WTC11 (cell line): ENCODE data around the gene DHX58. TPM values are rescaled to one million over a fixed set of nuclear protein-coding genes. Genes with fewer than 3 reads are reported as not detected.

ENCODE experiments used
- ATAC-seq: fragments of 200-7000 bp; cut with Tn5 transposase; 2 replicates; pipeline ENCODE4 v1.10.0; 2021; ENCODE audit warnings: mild to moderate bottlenecking, moderate library complexity
- CTCF ChIA-PET: fragments of 300-600 bp; sonication (Branson Sonifier 250); formaldehyde crosslinking; loops from one replicate; lab custom pipeline; 2021; ENCODE audit warnings: antibody characterized with exemption; lab: Charles Lee
- POLR2A ChIA-PET: fragments of 350-600 bp; sonication (Branson Sonifier 250); formaldehyde crosslinking; loops from one replicate; lab custom pipeline; 2021; ENCODE audit warnings: antibody characterized with exemption; lab: Charles Lee
- DNase-seq: peaks from one replicate; pipeline ENCODE4 v3.0.0; 2021; ENCODE audit warnings: low spot score
- H3K27ac Mint-ChIP-seq: 2 replicates; pipeline ENCODE4 v1.8.0; 2021; ENCODE audit warnings: mixed read lengths
- H3K27me3 Mint-ChIP-seq: 2 replicates; pipeline ENCODE4 v1.8.0; 2021; ENCODE audit warnings: low read depth, mild to moderate bottlenecking, moderate library complexity, mixed read lengths
- H3K36me3 Mint-ChIP-seq: 2 replicates; pipeline ENCODE4 v1.8.0; 2021; ENCODE audit warnings: mixed read lengths
- H3K4me1 Mint-ChIP-seq: 2 replicates; pipeline ENCODE4 v1.8.0; 2022; ENCODE audit warnings: mixed read lengths
- H3K4me3 Mint-ChIP-seq: 2 replicates; pipeline ENCODE4 v1.8.0; 2021; ENCODE audit warnings: mild to moderate bottlenecking, moderate library complexity, mixed read lengths
- H3K9me3 Mint-ChIP-seq: 2 replicates; pipeline ENCODE4 v1.8.0; 2021; ENCODE audit warnings: mixed read lengths
- ARID4B ChIP-seq: sonication (generic); formaldehyde crosslinking; IDR thresholded peaks from 2 replicates; pipeline ENCODE4 v1.8.0; 2023; ENCODE audit warnings: missing genetic modification reagents, mild to moderate bottlenecking, borderline replicate concordance
- ATF2 ChIP-seq: sonication (generic); formaldehyde crosslinking; IDR thresholded peaks from 2 replicates; pipeline ENCODE4 v1.8.1; 2022; ENCODE audit warnings: low read depth, missing genetic modification reagents, borderline replicate concordance
- GTF2I ChIP-seq: fragments of 250-450 bp; sonication (Bioruptor Pico); conservative IDR thresholded peaks from 2 replicates; pipeline ENCODE4 v1.4.0; 2021; ENCODE audit warnings: mild to moderate bottlenecking
- JUN ChIP-seq: sonication (generic); formaldehyde crosslinking; IDR thresholded peaks from 2 replicates; pipeline ENCODE4 v1.8.0; 2023; ENCODE audit warnings: mild to moderate bottlenecking, missing genetic modification reagents
- MAX ChIP-seq: sonication (generic); formaldehyde crosslinking; IDR thresholded peaks from 2 replicates; pipeline ENCODE4 v1.8.0; 2022; ENCODE audit warnings: mild to moderate bottlenecking, missing genetic modification reagents
- MYBL2 ChIP-seq: sonication (generic); formaldehyde crosslinking; IDR thresholded peaks from 2 replicates; pipeline ENCODE4 v1.8.1; 2023; ENCODE audit warnings: mild to moderate bottlenecking, moderate library complexity, missing genetic modification reagents
- NFE2L1 ChIP-seq: sonication (generic); formaldehyde crosslinking; IDR thresholded peaks from 2 replicates; pipeline ENCODE4 v1.8.1; 2023; ENCODE audit warnings: missing genetic modification reagents
- NR3C1 ChIP-seq: sonication (generic); formaldehyde crosslinking; conservative IDR thresholded peaks from 2 replicates; pipeline ENCODE4 v1.8.1; 2023; ENCODE audit warnings: low read depth, mild to moderate bottlenecking, missing genetic modification reagents
- PRDM15 ChIP-seq: sonication (generic); formaldehyde crosslinking; IDR thresholded peaks from 2 replicates; pipeline ENCODE4 v1.8.0; 2022; ENCODE audit warnings: missing genetic modification reagents
- PRRX2 ChIP-seq: fragments of 250-450 bp; sonication (Bioruptor Pico); IDR thresholded peaks from 2 replicates; pipeline ENCODE4 v1.8.0; 2021; ENCODE audit warnings: mild to moderate bottlenecking
- SMAD4 ChIP-seq: sonication (generic); formaldehyde crosslinking; IDR thresholded peaks from 2 replicates; pipeline ENCODE4 v1.8.0; 2022; ENCODE audit warnings: mild to moderate bottlenecking, missing genetic modification reagents
- TCF7 ChIP-seq: sonication (generic); formaldehyde crosslinking; IDR thresholded peaks from 2 replicates; pipeline ENCODE4 v1.8.0; 2022; ENCODE audit warnings: mild to moderate bottlenecking, low read depth, missing genetic modification reagents, moderate library complexity
- USF1 ChIP-seq: sonication (generic); formaldehyde crosslinking; IDR thresholded peaks from 2 replicates; pipeline ENCODE4 v1.8.0; 2022; ENCODE audit warnings: mild to moderate bottlenecking, missing genetic modification reagents
- USF2 ChIP-seq: sonication (generic); formaldehyde crosslinking; IDR thresholded peaks from 2 replicates; pipeline ENCODE4 v1.8.1; 2023; ENCODE audit warnings: mild to moderate bottlenecking, missing genetic modification reagents, moderate library complexity
- ZMAT4 ChIP-seq: fragments of 250-450 bp; sonication (Bioruptor Pico); IDR thresholded peaks from 2 replicates; pipeline ENCODE4 v1.9.0; 2021; ENCODE audit warnings: mild to moderate bottlenecking
- ZNF121 ChIP-seq: sonication (generic); formaldehyde crosslinking; IDR thresholded peaks from 2 replicates; pipeline ENCODE4 v1.8.0; 2023; ENCODE audit warnings: missing genetic modification reagents
- ZNF263 ChIP-seq: sonication (generic); formaldehyde crosslinking; IDR thresholded peaks from 2 replicates; pipeline ENCODE4 v1.8.1; 2022; ENCODE audit warnings: low read depth, mild to moderate bottlenecking, moderate library complexity, missing genetic modification reagents
- total RNA-seq: library from RNA; stranded (reverse); gene quantifications from 3 replicates; pipeline ENCODE4 v1.2.3, GENCODE V29; 2021

DHX58 gene
- total RNA-seq, 1 experiment from 2014 or later: 6.3 TPM

GRCh38 chr17:42110301-42111264, 1.9 kb downstream of the DHX58 start:
- CTCF ChIA-PET: interaction anchor here (0.6 to 4.2 kb wide), 7 partner anchors 9 to 151 kb away, joined by 3 to 27 read pairs (median 13); partner anchors contain the start of genes KAT2A and NKIRAS2
- Mint-ChIP-seq H3K27me3 (peaks cover 6% of the 10 kb centered on the region), H3K4me1 (peaks cover 17% of the 10 kb centered on the region), H3K9me3 (no peaks in the 10 kb centered on the region), H3K36me3 (peaks cover 14% of the 10 kb centered on the region), H3K27ac (no peak overlapping the region), H3K4me3 (no peak overlapping the region)
- TF ChIP-seq ZNF263 (CRISPR knock-in tag) (no peak), USF1 (CRISPR knock-in tag) (no peak), ATF2 (CRISPR knock-in tag) (no peak), USF2 (no peak), PRRX2 (CRISPR knock-in tag) (no peak), SMAD4 (CRISPR knock-in tag) (no peak), JUN (CRISPR knock-in tag) (no peak), ARID4B (CRISPR knock-in tag) (no peak), NR3C1 (CRISPR knock-in tag) (no peak)
- POLR2A ChIA-PET: interaction anchor here (0.6 kb wide), 1 partner anchor 326 kb away, joined by 3 read pairs; no protein-coding TSS in a partner anchor
- no peak for ATAC-seq
- DNase-seq: no peak

GRCh38 chr17:42109086-42109485, 3.4 kb downstream of the DHX58 start:
- POLR2A ChIA-PET: no interaction called here
- no peak overlapping the region for H3K4me3 Mint-ChIP-seq
- H3K4me1 Mint-ChIP-seq: peaks cover 17% of the 10 kb centered on the region
- DNase-seq (no peak), ATAC-seq (no peak)
- H3K36me3 Mint-ChIP-seq: peaks cover 4% of the 10 kb centered on the region; the same call in 1 of the 2 replicates
- no peak overlapping the region for H3K27ac Mint-ChIP-seq
- CTCF ChIA-PET: interaction anchor here (1.1 to 4.1 kb wide), 6 partner anchors 11 to 418 kb away, joined by 3 to 19 read pairs (median 6); partner anchors contain the start of genes KAT2A and NKIRAS2
- H3K27me3 Mint-ChIP-seq: peaks cover 6% of the 10 kb centered on the region
- no peaks in the 10 kb centered on the region for H3K9me3 Mint-ChIP-seq
- TF ChIP-seq GTF2I (CRISPR knock-in tag) (no peak), NFE2L1 (CRISPR knock-in tag) (no peak), MAX (CRISPR knock-in tag) (no peak), PRDM15 (CRISPR knock-in tag) (no peak), ZMAT4 (CRISPR knock-in tag) (no peak), PRRX2 (CRISPR knock-in tag) (no peak), ZNF121 (CRISPR knock-in tag) (no peak), MYBL2 (CRISPR knock-in tag) (no peak), TCF7 (CRISPR knock-in tag) (no peak)
